Liver (tissue), 9 donors: ENCODE measurements around the gene LINS1. TPM values are rescaled to one million over a fixed set of nuclear protein-coding genes. Genes with fewer than 3 reads are reported as not detected.

Experiments
- DNase-seq: peaks from one replicate; pipeline ENCODE4 v3.0.0-alpha.2; 2017; ENCODE audit warnings: low spot score
- H3K27ac ChIP-seq, 2 donors: one replicate each; pipeline ENCODE4 v1.7.0; 2013; ENCODE audit warnings: inconsistent platforms in 2 of 2, low read length in 2 of 2, control low read depth in 1 of 2, low read depth in 1 of 2, mild to moderate bottlenecking in 1 of 2
- H3K27me3 ChIP-seq, 4 donors: one replicate each; pipeline versions ENCODE4 v1.6.1 to v1.7.0; 2013; ENCODE audit warnings: low read length in 3 of 4, inconsistent platforms in 1 of 4, mild to moderate bottlenecking in 1 of 4, moderate library complexity in 1 of 4; ENCODE audit not compliant: control insufficient read depth in 4 of 4, insufficient read depth in 4 of 4
- H3K36me3 ChIP-seq, 4 donors: one replicate each; pipeline versions ENCODE4 v1.6.1 to v1.7.0; 2013; ENCODE audit warnings: low read length in 3 of 4, mild to moderate bottlenecking in 3 of 4, low read depth in 1 of 4, moderate library complexity in 1 of 4; ENCODE audit not compliant: control insufficient read depth in 4 of 4, insufficient read depth in 3 of 4
- H3K4me1 ChIP-seq, 4 donors: one replicate each; pipeline versions ENCODE4 v1.6.1 to v1.7.0; 2013; ENCODE audit warnings: low read length in 3 of 4, mild to moderate bottlenecking in 3 of 4, moderate library complexity in 1 of 4; ENCODE audit not compliant: control insufficient read depth in 4 of 4, insufficient read depth in 4 of 4
- H3K4me3 ChIP-seq, 3 donors: one replicate each; pipeline versions ENCODE4 v1.6.1 to v1.7.0; 2013; ENCODE audit warnings: low read length in 3 of 3, control low read depth in 1 of 3, low read depth in 1 of 3, mild to moderate bottlenecking in 1 of 3
- H3K9ac ChIP-seq, 2 donors: one replicate each; pipeline ENCODE4 v1.7.0; 2013; ENCODE audit warnings: low read length in 2 of 2, mild to moderate bottlenecking in 2 of 2, moderate library complexity in 2 of 2, control low read depth in 1 of 2, low read depth in 1 of 2
- H3K9me3 ChIP-seq, 4 donors: one replicate each; pipeline versions ENCODE4 v1.6.1 to v1.7.0; 2013; ENCODE audit warnings: low read length in 3 of 4; ENCODE audit not compliant: control insufficient read depth in 4 of 4
- EGR1 ChIP-seq, 2 donors: IDR thresholded peaks; 2 replicates each; pipeline ENCODE4 v1.6.1; 2016 to 2018; ENCODE audit warnings: antibody characterized with exemption in 2 of 2, low read depth in 2 of 2
- FOXA1 ChIP-seq: IDR thresholded peaks from 2 replicates; pipeline ENCODE4 v1.6.1; 2016; ENCODE audit warnings: antibody characterized with exemption
- FOXA2 ChIP-seq: IDR thresholded peaks from 2 replicates; pipeline ENCODE4 v1.6.1; 2016; ENCODE audit warnings: antibody characterized with exemption
- GABPA ChIP-seq, 2 donors: IDR thresholded peaks in 1 of 2; conservative IDR thresholded peaks in 1 of 2; 2 replicates each; pipeline ENCODE4 v1.6.1; 2016; ENCODE audit warnings: antibody characterized with exemption in 2 of 2, mild to moderate bottlenecking in 1 of 2, moderate library complexity in 1 of 2
- HNF4A ChIP-seq, 2 donors: conservative IDR thresholded peaks; 2 replicates each; pipeline ENCODE4 v1.6.1; 2016; ENCODE audit warnings: antibody characterized with exemption in 2 of 2, mild to moderate bottlenecking in 2 of 2
- HNF4G ChIP-seq: IDR thresholded peaks from 2 replicates; pipeline ENCODE4 v1.6.1; 2016; ENCODE audit warnings: antibody characterized with exemption
- JUND ChIP-seq, 2 donors: IDR thresholded peaks; 2 replicates each; pipeline ENCODE4 v1.6.1; 2016; ENCODE audit warnings: antibody characterized with exemption in 2 of 2
- NR2F2 ChIP-seq: IDR thresholded peaks from 2 replicates; pipeline ENCODE4 v1.6.1; 2016; ENCODE audit warnings: antibody characterized with exemption
- RAD21 ChIP-seq, 2 donors: IDR thresholded peaks; 2 replicates each; pipeline ENCODE4 v1.6.1; 2016; ENCODE audit warnings: antibody characterized with exemption in 2 of 2, mild to moderate bottlenecking in 2 of 2
- RXRA ChIP-seq, 2 donors: IDR thresholded peaks; 2 replicates each; pipeline ENCODE4 v1.6.1; 2017 to 2018; ENCODE audit warnings: antibody characterized with exemption in 2 of 2, mild to moderate bottlenecking in 1 of 2
- SP1 ChIP-seq: IDR thresholded peaks from 2 replicates; pipeline ENCODE4 v1.6.1; 2018; ENCODE audit warnings: antibody characterized with exemption, mild to moderate bottlenecking
- TAF1 ChIP-seq: conservative IDR thresholded peaks from 2 replicates; pipeline ENCODE4 v1.6.1; 2016; ENCODE audit warnings: antibody characterized with exemption, mild to moderate bottlenecking
- YY1 ChIP-seq: IDR thresholded peaks from 2 replicates; pipeline ENCODE4 v1.6.1; 2016; ENCODE audit warnings: antibody characterized with exemption, mild to moderate bottlenecking
- WGBS: extraction: QIAGEN DNeasy Blood & Tissue Kit; methylation state at CpG from one replicate; pipeline ENCODE4 v1.1.7; 2013; 5-methylcytosine and 5-hydroxymethylcytosine counted together
- polyA plus RNA-seq, 2 donors: library from polyadenylated mRNA; stranded (reverse) in 1 of 2; unstranded in 1 of 2; fragments of 200-250 nt in 1 of 2; fragments of >200 nt in 1 of 2; fragmentation: Nextera tagmentation in 1 of 2; extraction: Ambion mirVana in 1 of 2; gene quantifications; one replicate each; pipeline versions ENCODE4 v1.2.1 to v1.2.3, GENCODE V29; 2013 to 2015
- total RNA-seq, 2 donors: library from RNA; depleted of rRNA; stranded (reverse); fragments of >200 nt; gene quantifications; one replicate each; pipeline ENCODE4 v1.2.3, GENCODE V29; 2014
- TF ChIP-seq, protein P1 (sequence below): IDR thresholded peaks from 2 replicates; pipeline ENCODE4 v1.6.1; 2016; ENCODE audit warnings: antibody characterized with exemption
- TF ChIP-seq, protein P2 (sequence below): IDR thresholded peaks from 2 replicates; pipeline ENCODE4 v1.6.1; 2016; ENCODE audit warnings: antibody characterized with exemption
- TF ChIP-seq, protein P3 (sequence below): fragments of 150-350 bp; IDR thresholded peaks from 2 replicates; pipeline ENCODE4 v1.5.1; 2017; ENCODE audit warnings: improper control_type of control experiment, low read depth, low read length; ENCODE audit not compliant: missing input control
- TF ChIP-seq, protein P4 (sequence below): IDR thresholded peaks from 2 replicates; pipeline ENCODE4 v1.6.1; 2016; ENCODE audit warnings: antibody characterized with exemption
- TF ChIP-seq, protein P5 (sequence below): IDR thresholded peaks from 2 replicates; pipeline ENCODE4 v1.6.1; 2016; ENCODE audit warnings: antibody characterized with exemption, mild to moderate bottlenecking
- donor health status: healthy.
- donor health status: healthy.
- donor health status: healthy.
- donor health status: healthy.
- donor health status: healthy.

The LINS1 gene
- total and polyA plus RNA-seq, 4 donors = 2.9 to 9.1 (median 6.3) TPM

DNA sequence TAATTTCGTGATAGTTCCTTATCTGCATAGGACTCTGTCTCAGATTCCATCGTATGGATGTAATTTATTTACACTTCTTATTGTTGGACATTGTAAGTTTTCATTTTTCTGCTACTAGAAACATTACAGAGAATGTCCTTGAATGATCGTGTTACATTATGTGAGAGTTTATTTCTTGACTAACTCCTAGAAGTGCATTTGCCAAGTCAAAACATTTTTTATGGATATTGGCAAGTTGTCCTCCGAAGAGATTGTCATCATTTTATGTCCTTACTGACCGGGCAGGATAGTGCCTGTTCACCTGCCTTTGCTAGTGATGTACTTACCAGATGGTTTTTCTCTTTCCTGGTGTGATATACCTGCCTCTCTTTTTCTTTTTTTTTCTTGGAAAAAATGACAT, 13.8 kb upstream of the LINS1 start:
- Histone ChIP-seq H3K27me3 (no peaks in the 10 kb centered on the region), H3K9me3 (no peaks in the 10 kb centered on the region), H3K36me3 (peaks cover 9 to 38% (median 24%) of the 10 kb centered on the region in 4 donors), H3K4me1 (peaks cover 0 to 2% (median 0%) of the 10 kb centered on the region in 4 donors), H3K9ac (no peak overlapping the region), H3K27ac (no peak overlapping the region), H3K4me3 (no peak overlapping the region)
- no peak for DNase-seq
- WGBS = 67% methylated on average over 5 of the region's 5 CpGs
- TF ChIP-seq HNF4A (conservative IDR thresholded peaks at IDR 0.05) (no peak), HNF4G (no peak), RAD21 (IDR thresholded peaks at IDR 0.05) (no peak), FOXA2 (no peak), FOXA1 (no peak), EGR1 (IDR thresholded peaks at IDR 0.05; ENCODE audit: low read depth in 2 of 2) (no peak), SP1 (no peak), RXRA (IDR thresholded peaks at IDR 0.05) (no peak), JUND (IDR thresholded peaks at IDR 0.05) (no peak), NR2F2 (no peak)
- TF ChIP-seq, protein P1, sequence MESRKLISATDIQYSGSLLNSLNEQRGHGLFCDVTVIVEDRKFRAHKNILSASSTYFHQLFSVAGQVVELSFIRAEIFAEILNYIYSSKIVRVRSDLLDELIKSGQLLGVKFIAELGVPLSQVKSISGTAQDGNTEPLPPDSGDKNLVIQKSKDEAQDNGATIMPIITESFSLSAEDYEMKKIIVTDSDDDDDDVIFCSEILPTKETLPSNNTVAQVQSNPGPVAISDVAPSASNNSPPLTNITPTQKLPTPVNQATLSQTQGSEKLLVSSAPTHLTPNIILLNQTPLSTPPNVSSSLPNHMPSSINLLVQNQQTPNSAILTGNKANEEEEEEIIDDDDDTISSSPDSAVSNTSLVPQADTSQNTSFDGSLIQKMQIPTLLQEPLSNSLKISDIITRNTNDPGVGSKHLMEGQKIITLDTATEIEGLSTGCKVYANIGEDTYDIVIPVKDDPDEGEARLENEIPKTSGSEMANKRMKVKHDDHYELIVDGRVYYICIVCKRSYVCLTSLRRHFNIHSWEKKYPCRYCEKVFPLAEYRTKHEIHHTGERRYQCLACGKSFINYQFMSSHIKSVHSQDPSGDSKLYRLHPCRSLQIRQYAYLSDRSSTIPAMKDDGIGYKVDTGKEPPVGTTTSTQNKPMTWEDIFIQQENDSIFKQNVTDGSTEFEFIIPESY = no peak
- TF ChIP-seq, protein P2, sequence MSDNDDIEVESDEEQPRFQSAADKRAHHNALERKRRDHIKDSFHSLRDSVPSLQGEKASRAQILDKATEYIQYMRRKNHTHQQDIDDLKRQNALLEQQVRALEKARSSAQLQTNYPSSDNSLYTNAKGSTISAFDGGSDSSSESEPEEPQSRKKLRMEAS = no peak
- TF ChIP-seq, protein P3, sequence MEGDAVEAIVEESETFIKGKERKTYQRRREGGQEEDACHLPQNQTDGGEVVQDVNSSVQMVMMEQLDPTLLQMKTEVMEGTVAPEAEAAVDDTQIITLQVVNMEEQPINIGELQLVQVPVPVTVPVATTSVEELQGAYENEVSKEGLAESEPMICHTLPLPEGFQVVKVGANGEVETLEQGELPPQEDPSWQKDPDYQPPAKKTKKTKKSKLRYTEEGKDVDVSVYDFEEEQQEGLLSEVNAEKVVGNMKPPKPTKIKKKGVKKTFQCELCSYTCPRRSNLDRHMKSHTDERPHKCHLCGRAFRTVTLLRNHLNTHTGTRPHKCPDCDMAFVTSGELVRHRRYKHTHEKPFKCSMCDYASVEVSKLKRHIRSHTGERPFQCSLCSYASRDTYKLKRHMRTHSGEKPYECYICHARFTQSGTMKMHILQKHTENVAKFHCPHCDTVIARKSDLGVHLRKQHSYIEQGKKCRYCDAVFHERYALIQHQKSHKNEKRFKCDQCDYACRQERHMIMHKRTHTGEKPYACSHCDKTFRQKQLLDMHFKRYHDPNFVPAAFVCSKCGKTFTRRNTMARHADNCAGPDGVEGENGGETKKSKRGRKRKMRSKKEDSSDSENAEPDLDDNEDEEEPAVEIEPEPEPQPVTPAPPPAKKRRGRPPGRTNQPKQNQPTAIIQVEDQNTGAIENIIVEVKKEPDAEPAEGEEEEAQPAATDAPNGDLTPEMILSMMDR = no peak
- TF ChIP-seq, protein P4, sequence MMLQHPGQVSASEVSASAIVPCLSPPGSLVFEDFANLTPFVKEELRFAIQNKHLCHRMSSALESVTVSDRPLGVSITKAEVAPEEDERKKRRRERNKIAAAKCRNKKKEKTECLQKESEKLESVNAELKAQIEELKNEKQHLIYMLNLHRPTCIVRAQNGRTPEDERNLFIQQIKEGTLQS = no peak

DNA sequence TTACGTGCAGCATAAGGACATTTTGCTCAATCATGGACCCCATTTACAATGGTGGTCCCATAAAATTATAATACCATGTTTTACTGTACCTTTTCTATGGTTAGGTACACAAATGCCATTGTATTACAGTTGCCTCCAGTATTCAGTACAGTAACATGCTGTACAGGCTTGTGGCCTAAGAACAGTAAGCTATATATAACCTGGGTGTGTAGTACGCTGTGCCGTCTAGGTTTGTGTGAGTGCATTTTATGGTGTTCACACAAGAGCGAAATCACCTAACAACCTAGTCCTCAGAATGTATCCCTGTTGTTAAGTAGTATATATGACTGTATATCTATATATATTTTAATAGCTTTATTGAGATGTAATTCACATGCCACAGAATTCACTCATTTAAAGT, 12.9 kb upstream of the LINS1 start:
- no peaks in the 10 kb centered on the region for H3K27me3 ChIP-seq
- 93% methylated on average over 4 of the region's 4 CpGs for WGBS
- H3K4me1 ChIP-seq = peaks cover 0 to 2% (median 0%) of the 10 kb centered on the region in 4 donors
- no peaks in the 10 kb centered on the region for H3K9me3 ChIP-seq
- TF ChIP-seq, protein P4 = no peak
- no peak for TF ChIP-seq EGR1 (IDR thresholded peaks at IDR 0.05; ENCODE audit: low read depth in 2 of 2)
- no peak for TF ChIP-seq YY1
- no peak for TF ChIP-seq HNF4A (conservative IDR thresholded peaks at IDR 0.05)
- no peak for TF ChIP-seq FOXA1
- TF ChIP-seq GABPA (IDR thresholded peaks at IDR 0.05 in 1 of 2, conservative IDR thresholded peaks at IDR 0.05 in 1 of 2) = no peak
- no peak for TF ChIP-seq SP1
- TF ChIP-seq, protein P1 = no peak
- TF ChIP-seq, protein P2 = no peak
- TF ChIP-seq, protein P5, sequence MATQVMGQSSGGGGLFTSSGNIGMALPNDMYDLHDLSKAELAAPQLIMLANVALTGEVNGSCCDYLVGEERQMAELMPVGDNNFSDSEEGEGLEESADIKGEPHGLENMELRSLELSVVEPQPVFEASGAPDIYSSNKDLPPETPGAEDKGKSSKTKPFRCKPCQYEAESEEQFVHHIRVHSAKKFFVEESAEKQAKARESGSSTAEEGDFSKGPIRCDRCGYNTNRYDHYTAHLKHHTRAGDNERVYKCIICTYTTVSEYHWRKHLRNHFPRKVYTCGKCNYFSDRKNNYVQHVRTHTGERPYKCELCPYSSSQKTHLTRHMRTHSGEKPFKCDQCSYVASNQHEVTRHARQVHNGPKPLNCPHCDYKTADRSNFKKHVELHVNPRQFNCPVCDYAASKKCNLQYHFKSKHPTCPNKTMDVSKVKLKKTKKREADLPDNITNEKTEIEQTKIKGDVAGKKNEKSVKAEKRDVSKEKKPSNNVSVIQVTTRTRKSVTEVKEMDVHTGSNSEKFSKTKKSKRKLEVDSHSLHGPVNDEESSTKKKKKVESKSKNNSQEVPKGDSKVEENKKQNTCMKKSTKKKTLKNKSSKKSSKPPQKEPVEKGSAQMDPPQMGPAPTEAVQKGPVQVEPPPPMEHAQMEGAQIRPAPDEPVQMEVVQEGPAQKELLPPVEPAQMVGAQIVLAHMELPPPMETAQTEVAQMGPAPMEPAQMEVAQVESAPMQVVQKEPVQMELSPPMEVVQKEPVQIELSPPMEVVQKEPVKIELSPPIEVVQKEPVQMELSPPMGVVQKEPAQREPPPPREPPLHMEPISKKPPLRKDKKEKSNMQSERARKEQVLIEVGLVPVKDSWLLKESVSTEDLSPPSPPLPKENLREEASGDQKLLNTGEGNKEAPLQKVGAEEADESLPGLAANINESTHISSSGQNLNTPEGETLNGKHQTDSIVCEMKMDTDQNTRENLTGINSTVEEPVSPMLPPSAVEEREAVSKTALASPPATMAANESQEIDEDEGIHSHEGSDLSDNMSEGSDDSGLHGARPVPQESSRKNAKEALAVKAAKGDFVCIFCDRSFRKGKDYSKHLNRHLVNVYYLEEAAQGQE = no peak
- TF ChIP-seq NR2F2 = no peak
- no peak for TF ChIP-seq HNF4G
- no peak for TF ChIP-seq TAF1
- TF ChIP-seq, protein P3 = no peak
- TF ChIP-seq RXRA (IDR thresholded peaks at IDR 0.05) = no peak
- TF ChIP-seq JUND (IDR thresholded peaks at IDR 0.05) = no peak
- no peak overlapping the region for H3K9ac ChIP-seq
- peaks cover 8 to 36% (median 25%) of the 10 kb centered on the region in 4 donors for H3K36me3 ChIP-seq
- H3K4me3 ChIP-seq = no peak overlapping the region
- no peak overlapping the region for H3K27ac ChIP-seq
- no peak for DNase-seq
